ENCODE data around the gene PLA2G4A.
A peak's percentile ranks its signal among the peaks of the same experiment; 100 is the strongest.

PLA2G4A gene

GRCh38 chr1:186828611-186829454 lies at the start of gene PLA2G4A:
PLA2G4A (plus strand) TSS chr1:186828949; CDS start chr1:186854355, 25,406 bp downstream.
- DNase-seq (ENCODE audit: low spot score) = peak; percentile 84

GRCh38 chr1:186780076-186780475 lies 48.7 kb upstream of the PLA2G4A start:
- no peak for DNase-seq (ENCODE audit: low spot score)

GRCh38 chr1:186781730-186782129 lies 47.0 kb upstream of the PLA2G4A start:
- DNase-seq (ENCODE audit: low spot score) = no peak

GRCh38 chr1:186782791-186783190 lies 46.0 kb upstream of the PLA2G4A start:
- no peak for DNase-seq (ENCODE audit: low spot score)

GRCh38 chr1:186783193-186783592 lies 45.6 kb upstream of the PLA2G4A start:
- DNase-seq (ENCODE audit: low spot score) = no peak

GRCh38 chr1:186785503-186785902 lies 43.2 kb upstream of the PLA2G4A start:
- DNase-seq (ENCODE audit: low spot score) = no peak

GRCh38 chr1:186790101-186790500 lies 38.6 kb upstream of the PLA2G4A start:
- DNase-seq (ENCODE audit: low spot score) = no peak

GRCh38 chr1:186792870-186793581 lies 35.7 kb upstream of the PLA2G4A start:
- DNase-seq (ENCODE audit: low spot score) = no peak

- no peak for DNase-seq (ENCODE audit: low spot score)
Observed at GRCh38 chr1:186793582-186793927, 35.2 kb upstream of the PLA2G4A start.

GRCh38 chr1:186798960-186799688 lies 29.6 kb upstream of the PLA2G4A start:
- DNase-seq (ENCODE audit: low spot score) = no peak

- no peak for DNase-seq (ENCODE audit: low spot score)
Observed at GRCh38 chr1:186799689-186800054, 29.1 kb upstream of the PLA2G4A start.

- DNase-seq (ENCODE audit: low spot score) = no peak
Observed at GRCh38 chr1:186802388-186802787, 26.4 kb upstream of the PLA2G4A start.

- DNase-seq (ENCODE audit: low spot score) = no peak
Observed at GRCh38 chr1:186804679-186805078, 24.1 kb upstream of the PLA2G4A start.

- no peak for DNase-seq (ENCODE audit: low spot score)
Observed at GRCh38 chr1:186806477-186806876, 22.3 kb upstream of the PLA2G4A start.

GRCh38 chr1:186807163-186807562 lies 21.6 kb upstream of the PLA2G4A start:
- no peak for DNase-seq (ENCODE audit: low spot score)

- no peak for DNase-seq (ENCODE audit: low spot score)
Observed at GRCh38 chr1:186811892-186812291, 16.9 kb upstream of the PLA2G4A start.

GRCh38 chr1:186812570-186812969 lies 16.2 kb upstream of the PLA2G4A start:
- no peak for DNase-seq (ENCODE audit: low spot score)

- DNase-seq (ENCODE audit: low spot score) = no peak
Observed at GRCh38 chr1:186813420-186813819, 15.3 kb upstream of the PLA2G4A start.

- no peak for DNase-seq (ENCODE audit: low spot score)
Observed at GRCh38 chr1:186819126-186819525, 9.6 kb upstream of the PLA2G4A start.

GRCh38 chr1:186819563-186819962 lies 9.2 kb upstream of the PLA2G4A start:
- no peak for DNase-seq (ENCODE audit: low spot score)

GRCh38 chr1:186829686-186830587 lies 1.2 kb downstream of the PLA2G4A start:
- no peak for DNase-seq (ENCODE audit: low spot score)

- DNase-seq (ENCODE audit: low spot score) = no peak
Observed at GRCh38 chr1:186831168-186831567, 2.4 kb downstream of the PLA2G4A start.

All from pons (tissue), 1 donor.